ENCODE measurements around the gene KLHDC3.
A peak's percentile ranks its signal among the peaks of the same experiment; 100 is the strongest.
"Not testable (repeated sequence)": the region's sequence is repeated elsewhere in the genome, so short reads cannot be mapped to it uniquely, and the experiment has no call there.

The KLHDC3 gene

DNA sequence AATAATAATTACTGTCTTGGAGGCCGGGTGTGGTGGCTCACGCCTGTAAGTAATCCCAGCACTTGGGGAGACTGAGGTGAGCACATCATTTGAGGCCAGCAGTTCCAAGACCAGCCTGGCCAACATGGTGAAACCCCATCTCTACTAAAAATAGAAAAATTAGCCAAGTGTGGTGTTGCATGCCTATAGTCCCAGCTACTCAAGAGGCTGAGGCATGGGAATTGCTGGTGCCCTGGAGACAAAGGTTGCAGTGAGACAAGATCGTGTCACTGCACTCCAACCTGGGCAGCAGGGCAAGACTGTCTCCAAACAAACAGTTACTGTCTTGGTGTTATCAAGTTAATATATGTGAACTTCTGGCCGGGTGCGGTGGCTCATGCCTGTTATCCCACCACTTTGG, 12.3 kb downstream of the KLHDC3 start:
- DNase-seq (ENCODE audit: low read depth in 3 of 3): no peak

- DNase-seq (ENCODE audit: low read depth in 3 of 3): no peak
These were observed 15.1 kb downstream of the KLHDC3 start for GRCh38 chr6:43029120-43029519.

- no peak for DNase-seq (ENCODE audit: low read depth in 3 of 3)
These were observed 18.3 kb downstream of the KLHDC3 start for GRCh38 chr6:43032326-43032725.

DNA sequence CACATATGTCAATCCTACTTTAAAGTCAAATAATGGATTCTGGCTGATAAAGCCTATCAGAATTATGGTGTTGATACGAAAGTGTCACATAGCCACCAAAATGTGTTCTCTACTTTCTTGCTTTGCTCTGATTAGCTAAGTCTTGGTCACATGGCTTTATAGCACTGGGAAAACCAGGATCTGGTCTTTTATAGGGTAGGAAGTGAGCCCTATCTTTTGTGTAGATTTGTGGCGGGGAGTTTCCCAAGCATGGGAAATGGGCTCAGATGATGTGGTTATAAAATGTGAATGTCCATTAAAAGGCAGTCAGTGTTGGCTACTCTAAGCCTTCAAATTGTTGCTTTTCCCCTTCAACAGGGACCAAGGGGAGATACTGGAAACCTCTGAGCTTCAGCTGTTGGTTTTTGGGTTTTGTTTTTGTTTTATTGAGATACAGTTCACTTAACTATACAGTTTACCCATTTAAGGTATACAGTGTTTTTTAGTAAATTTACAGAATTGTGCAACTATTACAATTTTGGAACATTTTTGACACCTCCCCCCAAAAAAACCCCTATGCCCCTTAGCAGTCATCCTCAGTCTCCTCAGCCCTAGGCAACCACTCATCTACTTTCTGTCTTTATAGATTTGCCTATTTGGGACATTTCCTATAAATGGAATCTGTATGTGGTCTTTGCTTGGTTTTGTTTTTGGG, 19.6 kb downstream of the KLHDC3 start:
- DNase-seq (ENCODE audit: low read depth in 3 of 3): no peak

DNA sequence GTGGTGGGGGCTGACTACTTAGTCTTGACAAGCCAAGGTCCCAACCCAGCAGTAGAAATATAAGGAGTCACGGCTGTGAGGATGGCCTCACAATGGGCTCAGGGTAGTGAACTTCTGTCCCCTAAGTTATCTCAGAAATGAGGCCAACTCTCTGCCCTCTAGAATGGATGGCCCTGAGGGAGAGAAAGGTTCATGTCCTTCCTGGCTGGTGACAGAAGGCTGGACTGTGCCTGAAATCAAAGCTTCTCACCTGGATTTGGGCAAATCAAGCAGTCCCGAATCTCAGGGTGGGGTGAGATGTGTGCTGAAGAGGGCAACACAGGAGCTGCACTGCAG, 20.1 kb downstream of the KLHDC3 start:
- no peak for DNase-seq (ENCODE audit: low read depth in 3 of 3)

DNA sequence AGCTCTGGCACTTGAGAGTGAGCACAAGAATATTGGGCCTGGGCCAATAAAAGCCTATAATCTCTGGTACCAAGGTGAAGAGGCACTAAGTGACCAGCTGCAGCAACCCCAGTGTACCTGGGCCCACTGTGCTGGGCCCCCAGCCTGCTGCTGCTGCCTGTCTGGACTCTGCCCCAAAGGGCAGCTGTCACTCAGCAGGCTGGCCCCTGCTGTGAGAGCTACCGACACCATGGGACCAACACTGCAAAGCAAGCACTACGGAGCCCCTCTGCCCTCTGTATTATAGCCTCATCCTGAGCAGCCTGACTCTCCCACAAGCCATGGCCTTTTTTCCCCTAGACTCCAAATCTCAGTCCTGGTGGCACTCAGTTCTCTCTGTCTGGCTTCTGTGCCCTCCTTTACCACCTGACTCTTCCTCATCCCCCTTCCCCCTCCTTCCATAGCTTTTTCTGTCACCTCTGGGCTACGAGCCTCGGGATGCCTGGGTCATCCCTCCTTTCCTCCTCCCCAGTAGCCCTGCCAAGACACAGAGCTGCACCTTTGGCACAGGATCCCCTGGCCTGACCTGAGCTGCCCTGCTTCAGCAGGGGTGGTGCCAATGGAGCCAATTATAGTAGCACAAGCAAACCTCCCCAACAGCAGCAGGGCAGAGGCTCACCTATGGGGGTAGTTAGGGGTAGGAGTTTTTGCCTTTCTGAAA, 21.6 kb downstream of the KLHDC3 start:
- DNase-seq (ENCODE audit: low read depth in 3 of 3): no peak

- DNase-seq (ENCODE audit: low read depth in 3 of 3): no peak
These were observed 22.7 kb downstream of the KLHDC3 start for GRCh38 chr6:43036712-43037111.

GRCh38 chr6:43037197-43037596, 23.1 kb downstream of the KLHDC3 start:
- no peak for DNase-seq (ENCODE audit: low read depth in 3 of 3)

DNA sequence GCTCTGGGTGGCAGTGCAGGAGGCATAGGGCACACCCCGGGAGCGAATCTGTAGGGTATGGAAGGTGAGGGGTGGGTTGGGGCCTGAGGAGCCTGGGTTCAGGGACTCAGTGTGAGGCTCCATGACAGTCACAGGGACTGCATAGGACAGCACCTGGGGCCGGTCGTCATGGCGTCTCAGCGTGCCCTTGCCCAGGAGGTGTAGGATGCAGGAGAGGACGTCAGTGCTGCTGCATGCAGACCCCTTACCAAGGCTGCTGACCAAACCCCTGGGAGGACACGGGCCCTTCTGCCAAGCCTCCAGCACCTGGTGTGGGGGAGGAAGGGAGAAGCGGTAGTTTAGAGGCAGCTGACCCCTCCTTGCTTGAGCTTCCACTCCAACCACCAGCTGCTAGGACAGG, 23.7 kb downstream of the KLHDC3 start:
- DNase-seq (ENCODE audit: low read depth in 3 of 3): no peak

DNA sequence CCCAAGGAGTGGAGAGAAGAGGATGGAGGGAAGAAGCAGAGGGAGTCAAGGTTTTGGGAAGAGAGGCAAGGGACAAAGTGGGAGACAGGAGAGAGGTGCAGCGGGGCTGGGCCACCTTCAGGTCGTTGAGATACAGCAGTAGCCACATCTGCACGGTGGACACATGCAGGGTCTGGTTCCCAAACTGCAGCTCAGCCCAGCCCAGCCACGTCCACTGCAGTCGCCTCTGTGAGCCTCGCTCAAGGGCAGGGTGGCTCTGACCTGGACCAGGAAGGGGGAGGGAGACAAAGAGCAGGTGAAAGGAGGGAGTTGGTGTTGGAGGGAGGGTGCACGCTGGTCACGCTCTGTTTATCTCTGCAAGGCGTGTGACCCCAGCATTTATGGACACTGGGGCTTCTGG, 24.7 kb downstream of the KLHDC3 start:
- no peak for DNase-seq (ENCODE audit: low read depth in 3 of 3)

- DNase-seq (ENCODE audit: low read depth in 3 of 3): no peak
These were observed 26.7 kb downstream of the KLHDC3 start for GRCh38 chr6:43040542-43041257.

- DNase-seq (ENCODE audit: low read depth in 3 of 3): not testable (repeated sequence)
These were observed 27.4 kb downstream of the KLHDC3 start for GRCh38 chr6:43041475-43041874.

DNA sequence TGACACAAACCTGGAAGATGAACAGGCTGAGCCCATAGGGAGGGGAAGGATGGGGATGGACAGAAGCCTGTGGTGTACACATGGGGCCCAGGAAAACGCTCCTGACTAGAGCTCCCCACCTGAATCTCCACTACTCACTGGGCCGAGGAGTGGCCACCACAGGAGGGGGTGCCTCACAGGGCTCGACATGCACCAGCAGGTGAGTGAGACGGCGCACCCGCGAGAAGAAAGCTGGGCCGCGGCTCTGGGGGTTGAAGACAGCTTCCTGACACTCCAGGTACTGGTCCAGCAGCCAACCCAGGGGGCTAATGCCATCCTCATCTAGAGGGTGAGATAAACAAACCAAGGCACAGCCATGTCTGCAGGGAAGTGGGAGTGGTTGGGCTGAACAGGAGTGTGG, 29.3 kb downstream of the KLHDC3 start:
- no peak for DNase-seq (ENCODE audit: low read depth in 3 of 3)

GRCh38 chr6:43045371-43045930, 31.4 kb downstream of the KLHDC3 start:
- no peak for DNase-seq (ENCODE audit: low read depth in 3 of 3)

DNA sequence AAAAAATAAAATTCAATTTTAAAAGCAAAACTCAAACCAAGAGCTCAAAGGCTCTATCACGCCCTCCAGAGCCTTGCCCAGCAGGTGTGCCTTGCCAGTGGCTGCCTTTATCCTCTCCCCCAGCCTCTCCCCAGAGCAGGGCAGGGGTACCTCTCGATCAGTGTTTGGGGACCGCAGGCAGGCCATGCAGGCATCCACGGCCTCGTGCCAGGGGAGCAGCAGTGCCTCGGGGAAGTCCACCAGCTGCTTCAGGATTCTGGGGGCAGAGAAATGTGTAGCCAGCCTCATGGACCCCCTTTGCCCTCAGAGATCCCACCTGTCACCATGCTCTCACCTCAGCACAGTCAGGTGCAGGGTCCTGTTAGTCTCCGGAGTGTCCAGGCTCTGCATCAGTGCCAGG, 33.9 kb downstream of the KLHDC3 start:
- DNase-seq (ENCODE audit: low read depth in 3 of 3): no peak

- DNase-seq (ENCODE audit: low read depth in 3 of 3): no peak
These were observed 36.9 kb downstream of the KLHDC3 start for GRCh38 chr6:43050981-43051380.

DNA sequence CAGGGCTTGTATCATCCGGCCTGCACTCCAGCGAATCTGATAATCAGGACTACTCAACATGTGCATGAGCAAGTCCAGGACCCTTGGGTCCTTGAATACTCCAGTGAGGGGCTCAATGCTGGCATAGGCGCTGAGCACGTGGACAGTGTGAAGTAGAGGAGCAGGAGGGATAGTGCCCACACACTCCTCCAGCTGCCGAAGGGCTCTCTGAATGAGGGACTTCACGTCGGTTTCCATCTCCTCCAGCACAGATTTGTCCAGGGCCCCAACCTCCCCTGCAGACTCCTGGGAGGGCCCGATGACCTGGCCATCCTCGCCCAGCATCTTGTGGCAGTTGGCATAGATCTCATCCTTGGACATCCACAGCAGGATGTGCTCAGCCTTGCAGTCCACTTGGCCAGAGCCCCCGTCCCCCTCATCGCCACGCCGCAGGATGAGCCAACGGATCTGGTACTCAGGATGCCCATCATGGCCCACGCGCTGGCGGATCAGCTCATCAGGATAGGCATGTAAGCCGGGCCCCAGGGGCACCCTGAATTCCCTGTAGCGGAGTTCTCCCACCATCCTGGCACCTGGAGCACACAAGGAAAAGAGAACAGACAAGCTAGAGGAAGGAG, 38.3 kb downstream of the KLHDC3 start:
- DNase-seq (ENCODE audit: low read depth in 3 of 3): no peak

DNA sequence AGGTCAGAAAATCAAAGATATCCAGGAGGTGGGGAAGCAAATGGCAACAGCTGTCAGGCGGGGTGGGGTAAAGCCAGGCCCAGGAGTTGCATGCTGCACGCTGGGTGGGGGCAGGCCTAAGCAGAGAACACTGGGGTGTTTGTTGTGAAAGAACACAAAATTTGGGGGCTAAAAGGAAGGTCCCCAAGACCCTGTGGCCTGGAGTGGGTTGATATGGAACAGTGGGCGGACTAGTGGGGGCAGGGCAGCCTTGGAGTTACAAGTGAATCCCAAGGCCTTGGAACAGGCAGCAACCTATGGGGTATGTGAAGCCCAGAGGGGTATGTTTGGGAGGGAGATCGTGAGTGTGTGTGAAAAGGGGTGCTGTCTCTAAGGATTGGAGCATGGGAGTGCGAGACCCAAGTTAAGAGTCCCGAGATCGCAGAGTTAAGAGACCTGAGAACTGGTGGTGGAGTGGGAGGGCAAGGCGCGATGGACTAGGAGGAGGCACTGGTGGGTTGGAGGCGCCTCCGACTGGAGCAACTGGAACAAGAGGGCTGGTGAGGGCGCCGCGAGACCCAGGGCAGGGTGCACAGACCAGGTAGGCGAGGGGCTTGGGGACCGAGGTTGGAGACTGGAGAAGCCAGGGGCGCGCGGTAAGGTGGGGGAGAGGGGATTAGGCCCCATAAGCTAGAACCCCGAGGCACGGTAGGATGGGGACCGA, 38.9 kb downstream of the KLHDC3 start:
- DNase-seq (ENCODE audit: low read depth in 3 of 3): no peak

DNA sequence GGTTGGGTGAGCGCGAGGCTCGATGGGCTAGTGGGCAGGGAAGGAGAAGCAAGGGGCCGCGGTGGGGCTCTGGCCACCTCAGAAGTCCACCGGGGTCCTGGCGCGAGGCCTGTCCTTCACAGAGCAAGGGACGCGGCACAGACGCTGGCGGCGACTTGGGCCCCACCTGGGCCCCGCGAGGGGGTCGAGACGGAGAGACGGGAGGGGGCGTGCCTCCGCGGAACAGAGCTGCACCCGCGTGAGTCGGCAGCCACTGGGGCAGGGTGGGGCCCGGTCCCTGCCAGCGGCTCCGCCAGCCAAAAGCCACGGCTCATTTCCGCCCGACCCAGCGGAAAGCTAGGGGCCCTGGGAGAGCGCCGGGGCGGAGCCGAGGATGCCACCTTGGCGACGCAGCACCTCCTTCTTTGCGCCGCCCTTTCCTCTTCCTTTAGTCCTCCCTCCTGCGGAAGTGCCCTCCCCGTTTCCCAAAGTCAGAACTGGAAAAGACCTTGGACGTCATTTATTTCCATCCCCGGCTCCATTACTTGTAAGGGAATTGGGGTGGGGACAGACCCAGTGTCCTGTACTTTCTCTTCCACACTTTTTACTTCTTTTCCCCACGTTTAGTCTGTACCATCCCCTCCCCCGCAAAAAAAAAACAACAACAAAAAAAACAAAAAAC, 39.6 kb downstream of the KLHDC3 start, which contains the start of gene CUL7:
TSS of gene CUL7 (minus strand) at position 307 of the 661 bp plus-strand sequence. CDS start 1,063 bp downstream, outside the sequence.
- DNase-seq (ENCODE audit: low read depth in 3 of 3): peak; percentile 73 to 78 (median 75)

DNA sequence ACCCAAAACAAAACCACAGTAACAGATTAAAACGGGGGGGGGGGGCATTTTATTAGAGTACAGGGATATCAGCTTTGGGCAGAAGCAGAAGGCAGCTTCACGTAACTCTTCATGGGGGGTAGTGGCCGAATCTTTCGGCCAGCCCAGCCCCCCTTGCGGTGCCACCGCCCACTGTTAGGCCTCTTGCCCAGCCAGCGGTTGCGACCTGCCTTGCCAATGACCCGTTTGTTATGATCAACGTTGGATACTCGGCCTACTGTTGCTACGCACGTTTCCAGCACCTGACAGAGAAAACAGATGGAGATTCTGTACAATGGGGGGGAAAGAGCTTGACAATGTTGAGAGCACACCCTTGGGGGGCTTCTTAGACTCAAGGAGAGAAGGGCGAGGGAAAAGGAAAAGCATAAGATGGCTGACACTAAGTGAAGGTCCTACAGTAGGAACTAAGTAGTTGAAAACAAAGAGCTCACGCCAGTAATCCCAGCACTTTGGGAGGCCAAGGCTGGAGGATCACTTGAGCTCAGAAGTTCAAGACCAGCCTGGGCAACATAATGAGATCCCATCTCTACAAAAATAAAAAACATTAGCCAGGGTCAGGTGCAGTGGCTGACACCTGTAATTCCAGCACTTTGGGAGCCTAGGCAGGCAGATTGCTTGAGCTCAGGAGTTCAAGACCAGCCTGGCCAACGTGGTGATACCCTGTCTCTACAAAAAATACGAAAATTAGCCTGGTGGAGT, 40.3 kb downstream of the KLHDC3 start:
- DNase-seq (ENCODE audit: low read depth in 3 of 3): no peak

All from stimulated activated CD4-positive, alpha-beta T cell treated with anti-CD3 and anti-CD28 coated beads, TNF-alpha, amount 100 ng/mL, for 4 hours (primary cell).